Measurements from ENCODE around the gene ATN1.

DNA sequence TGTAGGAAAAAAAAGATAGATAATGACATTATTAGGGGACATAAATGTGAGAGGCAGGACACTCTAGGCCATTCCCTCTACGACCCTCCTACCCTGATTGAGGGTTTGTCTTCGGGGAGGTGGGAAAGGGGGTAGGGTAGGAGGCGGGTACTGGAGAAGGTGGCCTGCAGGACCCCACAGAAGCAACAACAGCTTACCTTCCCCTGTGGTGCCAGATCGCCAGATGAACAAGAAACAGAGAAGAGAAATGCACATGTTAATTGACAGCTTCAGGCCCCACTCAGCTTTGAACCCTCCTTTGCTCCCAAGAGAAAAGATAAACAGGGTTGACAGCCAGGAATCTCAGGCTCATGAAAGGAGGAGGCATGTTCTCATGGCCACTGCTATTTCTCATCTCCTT is 38.0 kb downstream of the ATN1 start:
- TF ChIP-seq POLR2A (IDR thresholded peaks at IDR 0.05) (no peak), POLR2AphosphoS5 (IDR thresholded peaks at IDR 0.05) (no peak)
- TF ChIP-seq, protein P1, sequence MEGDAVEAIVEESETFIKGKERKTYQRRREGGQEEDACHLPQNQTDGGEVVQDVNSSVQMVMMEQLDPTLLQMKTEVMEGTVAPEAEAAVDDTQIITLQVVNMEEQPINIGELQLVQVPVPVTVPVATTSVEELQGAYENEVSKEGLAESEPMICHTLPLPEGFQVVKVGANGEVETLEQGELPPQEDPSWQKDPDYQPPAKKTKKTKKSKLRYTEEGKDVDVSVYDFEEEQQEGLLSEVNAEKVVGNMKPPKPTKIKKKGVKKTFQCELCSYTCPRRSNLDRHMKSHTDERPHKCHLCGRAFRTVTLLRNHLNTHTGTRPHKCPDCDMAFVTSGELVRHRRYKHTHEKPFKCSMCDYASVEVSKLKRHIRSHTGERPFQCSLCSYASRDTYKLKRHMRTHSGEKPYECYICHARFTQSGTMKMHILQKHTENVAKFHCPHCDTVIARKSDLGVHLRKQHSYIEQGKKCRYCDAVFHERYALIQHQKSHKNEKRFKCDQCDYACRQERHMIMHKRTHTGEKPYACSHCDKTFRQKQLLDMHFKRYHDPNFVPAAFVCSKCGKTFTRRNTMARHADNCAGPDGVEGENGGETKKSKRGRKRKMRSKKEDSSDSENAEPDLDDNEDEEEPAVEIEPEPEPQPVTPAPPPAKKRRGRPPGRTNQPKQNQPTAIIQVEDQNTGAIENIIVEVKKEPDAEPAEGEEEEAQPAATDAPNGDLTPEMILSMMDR (IDR thresholded peaks at IDR 0.05): no peak

All from prostate gland (tissue), 2 donors.